ENCODE results near the gene ASCL2. TPM values are rescaled to one million over a fixed set of nuclear protein-coding genes. Genes with fewer than 3 reads are reported as not detected.

Gene ASCL2
- total RNA-seq, 2 experiments from 2014 or later: not detected

DNA sequence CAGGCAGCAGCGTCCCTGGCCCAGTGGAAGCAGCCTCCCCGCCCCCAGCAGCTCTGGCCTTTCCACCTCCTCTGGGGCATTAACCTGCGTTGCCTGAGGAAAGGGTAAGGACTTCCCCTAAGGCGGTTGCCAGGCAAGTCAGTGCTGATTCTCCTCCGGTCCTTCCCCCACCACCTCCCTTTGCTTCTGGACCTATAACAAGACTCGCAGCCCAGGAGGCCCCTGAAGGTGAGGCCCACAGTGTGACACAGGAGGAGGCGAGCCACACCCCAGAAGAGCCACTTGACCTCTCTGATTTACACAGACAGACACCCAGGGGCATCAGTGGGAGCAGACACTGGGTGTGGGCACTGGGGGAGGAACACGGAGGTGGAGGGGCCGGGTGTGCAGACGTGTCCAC, 35.4 kb downstream of the ASCL2 start:
- no peak for TF ChIP-seq EZH2phosphoT487 (IDR thresholded peaks at IDR 0.05; ENCODE audit: borderline replicate concordance, low read depth, low read length)
- TF ChIP-seq, protein P1, sequence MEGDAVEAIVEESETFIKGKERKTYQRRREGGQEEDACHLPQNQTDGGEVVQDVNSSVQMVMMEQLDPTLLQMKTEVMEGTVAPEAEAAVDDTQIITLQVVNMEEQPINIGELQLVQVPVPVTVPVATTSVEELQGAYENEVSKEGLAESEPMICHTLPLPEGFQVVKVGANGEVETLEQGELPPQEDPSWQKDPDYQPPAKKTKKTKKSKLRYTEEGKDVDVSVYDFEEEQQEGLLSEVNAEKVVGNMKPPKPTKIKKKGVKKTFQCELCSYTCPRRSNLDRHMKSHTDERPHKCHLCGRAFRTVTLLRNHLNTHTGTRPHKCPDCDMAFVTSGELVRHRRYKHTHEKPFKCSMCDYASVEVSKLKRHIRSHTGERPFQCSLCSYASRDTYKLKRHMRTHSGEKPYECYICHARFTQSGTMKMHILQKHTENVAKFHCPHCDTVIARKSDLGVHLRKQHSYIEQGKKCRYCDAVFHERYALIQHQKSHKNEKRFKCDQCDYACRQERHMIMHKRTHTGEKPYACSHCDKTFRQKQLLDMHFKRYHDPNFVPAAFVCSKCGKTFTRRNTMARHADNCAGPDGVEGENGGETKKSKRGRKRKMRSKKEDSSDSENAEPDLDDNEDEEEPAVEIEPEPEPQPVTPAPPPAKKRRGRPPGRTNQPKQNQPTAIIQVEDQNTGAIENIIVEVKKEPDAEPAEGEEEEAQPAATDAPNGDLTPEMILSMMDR (conservative IDR thresholded peaks at IDR 0.05; ENCODE audit: low read length): no peak
- Histone ChIP-seq H3K36me3 (ENCODE audit: insufficient read depth, low read length) (no peaks in the 10 kb centered on the region), H3K9me2 (ENCODE audit: insufficient read depth, low read length) (no peaks in the 10 kb centered on the region; the same call in 1 of the 2 replicates), H3K4me3 (ENCODE audit: low read depth, low read length, poor library complexity, severe bottlenecking) (no peak overlapping the region), H3K79me2 (ENCODE audit: insufficient read depth, low read depth, low read length) (no peaks in the 10 kb centered on the region), H2AFZ (ENCODE audit: low read length) (no peak overlapping the region), H3K27ac (ENCODE audit: low read depth, low read length, poor library complexity, severe bottlenecking) (no peak overlapping the region), H3K4me1 (ENCODE audit: insufficient read depth, low read length, poor library complexity, severe bottlenecking) (no peaks in the 10 kb centered on the region), H4K20me1 (ENCODE audit: insufficient read depth, low read length) (no peaks in the 10 kb centered on the region), H3K4me2 (ENCODE audit: low read length) (no peak overlapping the region), H3K9me3 (ENCODE audit: low read length) (no peaks in the 10 kb centered on the region)
- ChIA-PET POLR2A (no interaction called here), CTCF (ENCODE audit: unreplicated experiment) (no interaction called here)
- no TSS peak for BruUV-seq (replicated peaks)
- intact Hi-C loops (cut with micrococcal nuclease; ENCODE audit: unreplicated experiment): no loop called here
- no peak for DNase-seq (ENCODE audit: low spot score)

DNA sequence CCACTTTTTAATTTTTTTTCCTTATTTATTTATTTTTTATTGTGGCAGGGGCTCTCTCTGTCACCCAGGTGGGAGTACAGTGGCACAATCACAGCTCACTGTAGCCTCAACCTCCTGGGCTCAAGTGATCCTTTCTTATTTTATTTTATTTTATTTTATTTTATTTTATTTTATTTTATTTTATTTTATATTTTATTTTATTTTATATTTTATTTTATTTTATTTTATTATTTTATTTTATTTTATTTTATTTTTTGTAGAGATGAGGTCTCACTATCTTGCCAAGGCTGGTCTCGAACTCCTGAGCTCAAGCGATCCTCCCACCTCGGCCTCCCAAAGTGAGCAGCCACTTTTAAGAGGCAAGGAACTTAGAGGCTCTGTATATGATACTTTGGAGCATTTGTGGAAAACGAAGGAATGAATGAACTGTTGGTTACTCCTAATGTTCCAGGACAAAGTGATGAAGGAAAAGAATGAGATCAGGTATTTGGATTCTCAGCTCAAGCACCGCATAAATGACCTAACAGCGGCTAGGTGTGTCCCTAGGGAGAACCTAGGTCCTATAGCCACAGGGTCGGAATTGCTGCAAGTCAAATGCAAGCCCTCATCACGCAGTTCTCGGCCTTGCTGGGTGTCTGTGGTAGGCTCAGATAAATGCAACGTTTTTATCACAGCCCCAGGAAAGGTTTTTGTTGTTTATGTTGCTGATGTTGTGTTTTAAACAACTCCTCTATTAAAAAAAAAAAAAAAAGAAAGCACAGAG, 36.5 kb downstream of the ASCL2 start:
- intact Hi-C loops (cut with micrococcal nuclease; ENCODE audit: unreplicated experiment): no loop called here
- CTCF ChIA-PET (ENCODE audit: unreplicated experiment): no interaction called here
- H3K4me3 ChIP-seq (ENCODE audit: low read depth, low read length, poor library complexity, severe bottlenecking): no peak overlapping the region

DNA sequence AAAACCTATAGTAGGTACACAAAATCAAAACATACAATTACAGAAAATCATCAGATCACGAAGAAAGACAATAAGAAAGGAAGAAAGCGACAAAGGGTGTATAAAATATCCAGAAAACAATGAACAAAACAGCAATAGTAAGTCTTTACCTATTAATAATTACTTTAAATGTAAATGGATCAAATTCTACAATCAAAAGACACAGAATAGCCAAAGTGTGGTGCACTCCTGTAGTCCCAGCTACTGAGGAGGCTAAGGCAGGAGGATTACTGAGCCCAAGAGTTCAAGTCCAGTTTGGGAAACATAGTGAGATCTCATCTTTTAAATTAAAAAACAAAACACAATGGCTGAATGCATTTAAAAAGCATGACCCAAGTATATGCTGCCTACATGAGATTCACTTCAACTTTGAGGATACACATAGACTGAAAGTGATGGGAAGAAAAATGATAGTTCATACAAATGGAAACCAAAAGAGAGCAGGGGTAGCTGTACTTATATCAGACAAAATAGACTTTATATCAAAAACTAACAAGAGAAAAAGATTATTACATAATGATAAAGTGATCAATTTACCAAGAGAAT, 40.6 kb downstream of the ASCL2 start:
- H3K79me2 ChIP-seq (ENCODE audit: insufficient read depth, low read depth, low read length): no peaks in the 10 kb centered on the region
- intact Hi-C loops (cut with micrococcal nuclease; ENCODE audit: unreplicated experiment): no loop called here
- no peak overlapping the region for H3K4me3 ChIP-seq (ENCODE audit: low read depth, low read length, poor library complexity, severe bottlenecking)
- H3K36me3 ChIP-seq (ENCODE audit: insufficient read depth, low read length): no peaks in the 10 kb centered on the region
- ChIA-PET CTCF (ENCODE audit: unreplicated experiment) (no interaction called here), POLR2A (no interaction called here)
- BruUV-seq (replicated peaks): no TSS peak
- no peak overlapping the region for H3K27ac ChIP-seq (ENCODE audit: low read depth, low read length, poor library complexity, severe bottlenecking)
- H4K20me1 ChIP-seq (ENCODE audit: insufficient read depth, low read length): no peaks in the 10 kb centered on the region
- no peak for TF ChIP-seq EZH2phosphoT487 (IDR thresholded peaks at IDR 0.05; ENCODE audit: borderline replicate concordance, low read depth, low read length)
- TF ChIP-seq, protein P1 (conservative IDR thresholded peaks at IDR 0.05; ENCODE audit: low read length): no peak
- no peak for DNase-seq (ENCODE audit: low spot score)
- H3K9me3 ChIP-seq (ENCODE audit: low read length): no peaks in the 10 kb centered on the region
- H3K4me2 ChIP-seq (ENCODE audit: low read length): no peak overlapping the region
- no peak overlapping the region for H2AFZ ChIP-seq (ENCODE audit: low read length)
- no peaks in the 10 kb centered on the region for H3K4me1 ChIP-seq (ENCODE audit: insufficient read depth, low read length, poor library complexity, severe bottlenecking)
- H3K9me2 ChIP-seq (ENCODE audit: insufficient read depth, low read length): no peaks in the 10 kb centered on the region; the same call in 1 of the 2 replicates

More for the DNA sequence above, 36.5 kb downstream of the ASCL2 start:
- H2AFZ ChIP-seq (ENCODE audit: low read length): no peak overlapping the region
- no peak overlapping the region for H3K27ac ChIP-seq (ENCODE audit: low read depth, low read length, poor library complexity, severe bottlenecking)
- no peak for DNase-seq (ENCODE audit: low spot score)
- no peak overlapping the region for H3K4me2 ChIP-seq (ENCODE audit: low read length)
- no peaks in the 10 kb centered on the region for H3K9me3 ChIP-seq (ENCODE audit: low read length)
- POLR2A ChIA-PET: interaction anchor here (0.7 kb wide), 1 partner anchor 1356 kb away, joined by 3 read pairs; no protein-coding TSS in a partner anchor
- H3K4me1 ChIP-seq (ENCODE audit: insufficient read depth, low read length, poor library complexity, severe bottlenecking): no peaks in the 10 kb centered on the region
- BruUV-seq (replicated peaks): no TSS peak
- no peak for TF ChIP-seq EZH2phosphoT487 (IDR thresholded peaks at IDR 0.05; ENCODE audit: borderline replicate concordance, low read depth, low read length)
- H3K79me2 ChIP-seq (ENCODE audit: insufficient read depth, low read depth, low read length): no peaks in the 10 kb centered on the region
- no peaks in the 10 kb centered on the region for H4K20me1 ChIP-seq (ENCODE audit: insufficient read depth, low read length)
- H3K9me2 ChIP-seq (ENCODE audit: insufficient read depth, low read length): no peaks in the 10 kb centered on the region; the same call in 1 of the 2 replicates
- H3K36me3 ChIP-seq (ENCODE audit: insufficient read depth, low read length): no peaks in the 10 kb centered on the region
